WTC11 (cell line): ENCODE data around the gene TRAF3IP1.

Source experiments
- JUN ChIP-seq: sonication (generic); formaldehyde crosslinking; IDR thresholded peaks from 2 replicates; pipeline ENCODE4 v1.8.0; 2023; ENCODE audit warnings: mild to moderate bottlenecking, missing genetic modification reagents
- KAT7 ChIP-seq: sonication (generic); formaldehyde crosslinking; IDR thresholded peaks from 2 replicates; pipeline ENCODE4 v1.8.1; 2023; ENCODE audit warnings: missing genetic modification reagents, mild to moderate bottlenecking, borderline replicate concordance
- NFYB ChIP-seq: sonication (generic); formaldehyde crosslinking; conservative IDR thresholded peaks from 2 replicates; pipeline ENCODE4 v1.8.0; 2022; ENCODE audit warnings: low read depth, missing genetic modification reagents
- ZNF232 ChIP-seq: sonication (generic); formaldehyde crosslinking; IDR thresholded peaks from 2 replicates; pipeline ENCODE4 v1.8.0; 2022; ENCODE audit warnings: mild to moderate bottlenecking, missing genetic modification reagents
- ZNF263 ChIP-seq: sonication (generic); formaldehyde crosslinking; IDR thresholded peaks from 2 replicates; pipeline ENCODE4 v1.8.1; 2022; ENCODE audit warnings: low read depth, mild to moderate bottlenecking, moderate library complexity, missing genetic modification reagents
- ZNF423 ChIP-seq: fragments of 250-450 bp; sonication (Bioruptor Pico); IDR thresholded peaks from 2 replicates; pipeline ENCODE4 v2.1.2; 2022; ENCODE audit warnings: mild to moderate bottlenecking, moderate library complexity
- TF ChIP-seq, protein P1 (sequence below): sonication (generic); formaldehyde crosslinking; IDR thresholded peaks from 2 replicates; pipeline ENCODE4 v1.8.1; 2023; ENCODE audit warnings: mild to moderate bottlenecking, missing genetic modification reagents
- TF ChIP-seq, protein P2 (sequence below): fragments of 200-600 bp; IDR thresholded peaks from 2 replicates; pipeline ENCODE4 v1.8.0; 2022; ENCODE audit warnings: antibody characterized with exemption
- TF ChIP-seq, protein P3 (sequence below): sonication (generic); formaldehyde crosslinking; IDR thresholded peaks from 2 replicates; pipeline ENCODE4 v1.8.1; 2022; ENCODE audit warnings: mild to moderate bottlenecking, moderate library complexity, missing genetic modification reagents
- TF ChIP-seq, protein P4 (sequence below): sonication (generic); formaldehyde crosslinking; conservative IDR thresholded peaks from 2 replicates; pipeline ENCODE4 v1.8.1; 2022; ENCODE audit warnings: mild to moderate bottlenecking, missing genetic modification reagents
- TF ChIP-seq, protein P5 (sequence below): sonication (generic); formaldehyde crosslinking; IDR thresholded peaks from 2 replicates; pipeline ENCODE4 v1.8.1; 2023; ENCODE audit warnings: mild to moderate bottlenecking, missing genetic modification reagents, moderate library complexity
- TF ChIP-seq, protein P6 (sequence below): sonication (generic); formaldehyde crosslinking; IDR thresholded peaks from 2 replicates; pipeline ENCODE4 v1.8.1; 2022; ENCODE audit warnings: low read depth, missing genetic modification reagents, borderline replicate concordance
- TF ChIP-seq, protein P7 (sequence below): sonication (generic); formaldehyde crosslinking; IDR thresholded peaks from 2 replicates; pipeline ENCODE4 v1.8.0; 2022; ENCODE audit warnings: mild to moderate bottlenecking, missing genetic modification reagents
- TF ChIP-seq, protein P8 (sequence below): sonication (generic); formaldehyde crosslinking; IDR thresholded peaks from 2 replicates; pipeline ENCODE4 v1.8.1; 2022; ENCODE audit warnings: mild to moderate bottlenecking, missing genetic modification reagents, moderate library complexity, borderline replicate concordance

DNA sequence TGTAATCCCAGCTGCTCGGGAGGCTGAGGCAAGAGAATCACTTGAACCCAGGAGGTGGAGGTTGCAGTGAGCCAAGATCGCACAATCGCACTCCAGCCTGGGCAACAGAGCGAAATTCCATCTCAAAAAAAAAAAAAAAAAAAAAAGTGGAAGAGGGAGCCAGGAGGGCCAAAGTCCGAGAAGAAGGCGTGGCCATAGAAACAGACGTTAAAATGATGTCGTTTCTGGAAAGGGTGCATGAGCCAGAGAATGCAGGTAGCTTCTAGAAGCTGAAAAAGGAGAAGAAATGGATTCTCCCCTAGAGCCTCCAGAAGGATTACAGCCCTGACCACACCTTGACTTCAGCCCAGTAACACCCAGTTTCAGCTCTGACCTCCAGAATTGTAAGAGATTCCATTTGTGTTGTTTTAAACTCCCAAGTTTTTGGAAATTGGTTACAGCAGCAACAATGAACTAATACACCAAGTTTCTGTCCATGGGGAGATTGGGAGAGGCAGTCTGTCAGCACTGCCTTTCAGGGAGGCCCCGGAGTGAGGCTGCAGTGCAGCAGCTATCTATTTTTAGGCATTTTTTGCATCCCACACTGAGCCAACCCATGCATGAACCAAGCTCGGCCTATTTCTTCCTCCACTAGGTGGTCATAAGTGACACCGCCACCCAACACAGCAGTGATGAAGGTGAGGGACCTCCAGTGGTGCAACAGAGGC lies 14.2 kb upstream of the TRAF3IP1 start:
- TF ChIP-seq, protein P1, sequence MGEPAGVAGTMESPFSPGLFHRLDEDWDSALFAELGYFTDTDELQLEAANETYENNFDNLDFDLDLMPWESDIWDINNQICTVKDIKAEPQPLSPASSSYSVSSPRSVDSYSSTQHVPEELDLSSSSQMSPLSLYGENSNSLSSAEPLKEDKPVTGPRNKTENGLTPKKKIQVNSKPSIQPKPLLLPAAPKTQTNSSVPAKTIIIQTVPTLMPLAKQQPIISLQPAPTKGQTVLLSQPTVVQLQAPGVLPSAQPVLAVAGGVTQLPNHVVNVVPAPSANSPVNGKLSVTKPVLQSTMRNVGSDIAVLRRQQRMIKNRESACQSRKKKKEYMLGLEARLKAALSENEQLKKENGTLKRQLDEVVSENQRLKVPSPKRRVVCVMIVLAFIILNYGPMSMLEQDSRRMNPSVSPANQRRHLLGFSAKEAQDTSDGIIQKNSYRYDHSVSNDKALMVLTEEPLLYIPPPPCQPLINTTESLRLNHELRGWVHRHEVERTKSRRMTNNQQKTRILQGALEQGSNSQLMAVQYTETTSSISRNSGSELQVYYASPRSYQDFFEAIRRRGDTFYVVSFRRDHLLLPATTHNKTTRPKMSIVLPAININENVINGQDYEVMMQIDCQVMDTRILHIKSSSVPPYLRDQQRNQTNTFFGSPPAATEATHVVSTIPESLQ (CRISPR knock-in tag) = no peak
- TF ChIP-seq, protein P2, sequence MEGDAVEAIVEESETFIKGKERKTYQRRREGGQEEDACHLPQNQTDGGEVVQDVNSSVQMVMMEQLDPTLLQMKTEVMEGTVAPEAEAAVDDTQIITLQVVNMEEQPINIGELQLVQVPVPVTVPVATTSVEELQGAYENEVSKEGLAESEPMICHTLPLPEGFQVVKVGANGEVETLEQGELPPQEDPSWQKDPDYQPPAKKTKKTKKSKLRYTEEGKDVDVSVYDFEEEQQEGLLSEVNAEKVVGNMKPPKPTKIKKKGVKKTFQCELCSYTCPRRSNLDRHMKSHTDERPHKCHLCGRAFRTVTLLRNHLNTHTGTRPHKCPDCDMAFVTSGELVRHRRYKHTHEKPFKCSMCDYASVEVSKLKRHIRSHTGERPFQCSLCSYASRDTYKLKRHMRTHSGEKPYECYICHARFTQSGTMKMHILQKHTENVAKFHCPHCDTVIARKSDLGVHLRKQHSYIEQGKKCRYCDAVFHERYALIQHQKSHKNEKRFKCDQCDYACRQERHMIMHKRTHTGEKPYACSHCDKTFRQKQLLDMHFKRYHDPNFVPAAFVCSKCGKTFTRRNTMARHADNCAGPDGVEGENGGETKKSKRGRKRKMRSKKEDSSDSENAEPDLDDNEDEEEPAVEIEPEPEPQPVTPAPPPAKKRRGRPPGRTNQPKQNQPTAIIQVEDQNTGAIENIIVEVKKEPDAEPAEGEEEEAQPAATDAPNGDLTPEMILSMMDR = no peak
- no peak for TF ChIP-seq NFYB (CRISPR knock-in tag)
- no peak for TF ChIP-seq ZNF232 (CRISPR knock-in tag)
- no peak for TF ChIP-seq ZNF263 (CRISPR knock-in tag)
- TF ChIP-seq, protein P3, sequence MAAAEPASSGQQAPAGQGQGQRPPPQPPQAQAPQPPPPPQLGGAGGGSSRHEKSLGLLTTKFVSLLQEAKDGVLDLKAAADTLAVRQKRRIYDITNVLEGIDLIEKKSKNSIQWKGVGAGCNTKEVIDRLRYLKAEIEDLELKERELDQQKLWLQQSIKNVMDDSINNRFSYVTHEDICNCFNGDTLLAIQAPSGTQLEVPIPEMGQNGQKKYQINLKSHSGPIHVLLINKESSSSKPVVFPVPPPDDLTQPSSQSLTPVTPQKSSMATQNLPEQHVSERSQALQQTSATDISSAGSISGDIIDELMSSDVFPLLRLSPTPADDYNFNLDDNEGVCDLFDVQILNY (CRISPR knock-in tag) = no peak
- TF ChIP-seq JUN = no peak
- TF ChIP-seq, protein P4, sequence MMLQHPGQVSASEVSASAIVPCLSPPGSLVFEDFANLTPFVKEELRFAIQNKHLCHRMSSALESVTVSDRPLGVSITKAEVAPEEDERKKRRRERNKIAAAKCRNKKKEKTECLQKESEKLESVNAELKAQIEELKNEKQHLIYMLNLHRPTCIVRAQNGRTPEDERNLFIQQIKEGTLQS (CRISPR knock-in tag) = no peak
- TF ChIP-seq, protein P5, sequence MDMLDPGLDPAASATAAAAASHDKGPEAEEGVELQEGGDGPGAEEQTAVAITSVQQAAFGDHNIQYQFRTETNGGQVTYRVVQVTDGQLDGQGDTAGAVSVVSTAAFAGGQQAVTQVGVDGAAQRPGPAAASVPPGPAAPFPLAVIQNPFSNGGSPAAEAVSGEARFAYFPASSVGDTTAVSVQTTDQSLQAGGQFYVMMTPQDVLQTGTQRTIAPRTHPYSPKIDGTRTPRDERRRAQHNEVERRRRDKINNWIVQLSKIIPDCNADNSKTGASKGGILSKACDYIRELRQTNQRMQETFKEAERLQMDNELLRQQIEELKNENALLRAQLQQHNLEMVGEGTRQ (CRISPR knock-in tag) = no peak
- TF ChIP-seq, protein P6, sequence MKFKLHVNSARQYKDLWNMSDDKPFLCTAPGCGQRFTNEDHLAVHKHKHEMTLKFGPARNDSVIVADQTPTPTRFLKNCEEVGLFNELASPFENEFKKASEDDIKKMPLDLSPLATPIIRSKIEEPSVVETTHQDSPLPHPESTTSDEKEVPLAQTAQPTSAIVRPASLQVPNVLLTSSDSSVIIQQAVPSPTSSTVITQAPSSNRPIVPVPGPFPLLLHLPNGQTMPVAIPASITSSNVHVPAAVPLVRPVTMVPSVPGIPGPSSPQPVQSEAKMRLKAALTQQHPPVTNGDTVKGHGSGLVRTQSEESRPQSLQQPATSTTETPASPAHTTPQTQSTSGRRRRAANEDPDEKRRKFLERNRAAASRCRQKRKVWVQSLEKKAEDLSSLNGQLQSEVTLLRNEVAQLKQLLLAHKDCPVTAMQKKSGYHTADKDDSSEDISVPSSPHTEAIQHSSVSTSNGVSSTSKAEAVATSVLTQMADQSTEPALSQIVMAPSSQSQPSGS (CRISPR knock-in tag) = no peak
- TF ChIP-seq, protein P7, sequence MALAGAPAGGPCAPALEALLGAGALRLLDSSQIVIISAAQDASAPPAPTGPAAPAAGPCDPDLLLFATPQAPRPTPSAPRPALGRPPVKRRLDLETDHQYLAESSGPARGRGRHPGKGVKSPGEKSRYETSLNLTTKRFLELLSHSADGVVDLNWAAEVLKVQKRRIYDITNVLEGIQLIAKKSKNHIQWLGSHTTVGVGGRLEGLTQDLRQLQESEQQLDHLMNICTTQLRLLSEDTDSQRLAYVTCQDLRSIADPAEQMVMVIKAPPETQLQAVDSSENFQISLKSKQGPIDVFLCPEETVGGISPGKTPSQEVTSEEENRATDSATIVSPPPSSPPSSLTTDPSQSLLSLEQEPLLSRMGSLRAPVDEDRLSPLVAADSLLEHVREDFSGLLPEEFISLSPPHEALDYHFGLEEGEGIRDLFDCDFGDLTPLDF = no peak
- TF ChIP-seq ZNF423 (CRISPR knock-in tag) = no peak
- TF ChIP-seq KAT7 (CRISPR knock-in tag) = no peak
- TF ChIP-seq, protein P8, sequence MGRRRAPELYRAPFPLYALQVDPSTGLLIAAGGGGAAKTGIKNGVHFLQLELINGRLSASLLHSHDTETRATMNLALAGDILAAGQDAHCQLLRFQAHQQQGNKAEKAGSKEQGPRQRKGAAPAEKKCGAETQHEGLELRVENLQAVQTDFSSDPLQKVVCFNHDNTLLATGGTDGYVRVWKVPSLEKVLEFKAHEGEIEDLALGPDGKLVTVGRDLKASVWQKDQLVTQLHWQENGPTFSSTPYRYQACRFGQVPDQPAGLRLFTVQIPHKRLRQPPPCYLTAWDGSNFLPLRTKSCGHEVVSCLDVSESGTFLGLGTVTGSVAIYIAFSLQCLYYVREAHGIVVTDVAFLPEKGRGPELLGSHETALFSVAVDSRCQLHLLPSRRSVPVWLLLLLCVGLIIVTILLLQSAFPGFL (CRISPR knock-in tag) = no peak
